ENCODE data around the gene PRM2.
"Not testable (repeated sequence)": the region's sequence is repeated elsewhere in the genome, so short reads cannot be mapped to it uniquely, and the experiment has no call there.

Gene PRM2

DNA sequence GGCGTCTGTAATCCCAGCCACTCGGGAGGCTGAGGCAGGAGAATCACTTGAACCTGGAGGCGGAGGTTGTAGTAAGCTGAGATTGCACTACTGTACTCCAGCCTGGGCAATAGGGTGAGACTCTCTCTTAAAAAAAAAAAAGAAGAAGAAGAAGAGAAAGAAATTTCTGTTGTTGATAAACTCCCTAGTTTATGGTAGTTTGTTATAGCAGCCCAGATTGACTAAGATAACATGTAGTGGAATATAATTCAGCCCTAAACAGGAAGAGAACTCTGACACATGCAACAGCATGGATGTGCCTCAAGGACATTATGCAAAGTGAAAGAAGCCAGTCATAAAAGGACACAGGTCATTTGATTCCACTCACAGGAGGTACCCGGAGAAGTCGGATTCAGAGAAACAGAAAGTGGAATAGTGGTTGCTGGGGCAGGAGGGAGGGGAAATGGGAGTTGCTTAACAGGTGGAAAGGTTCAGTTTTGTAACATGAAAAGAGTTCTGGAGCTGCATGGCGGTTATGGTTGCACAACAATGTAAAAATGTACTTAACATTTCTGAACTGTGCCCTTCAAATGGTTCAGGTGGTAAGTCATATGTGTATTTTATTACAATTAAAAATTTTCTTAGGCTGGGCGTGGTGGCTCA lies 30.8 kb upstream of the PRM2 start:
- DNase-seq = no peak

DNA sequence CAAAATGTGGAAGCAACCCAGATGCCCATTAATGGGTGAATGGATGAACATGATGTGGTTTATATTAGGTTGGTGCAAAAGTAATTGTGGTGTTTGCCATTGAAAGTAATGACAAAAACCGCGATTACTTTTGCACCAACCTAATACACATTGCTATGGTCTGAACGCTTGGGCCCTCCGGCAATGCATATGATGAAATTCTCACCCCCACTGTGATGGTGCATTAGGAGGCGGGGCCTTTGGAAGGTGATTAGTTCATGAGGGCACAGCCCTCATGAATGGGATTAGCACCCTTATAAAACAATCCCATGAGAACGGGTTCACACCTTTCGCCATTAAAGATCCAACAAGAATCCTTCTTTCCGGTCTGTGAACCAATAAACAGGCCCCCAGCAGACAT lies 30.1 kb upstream of the PRM2 start:
- DNase-seq = no peak

DNA sequence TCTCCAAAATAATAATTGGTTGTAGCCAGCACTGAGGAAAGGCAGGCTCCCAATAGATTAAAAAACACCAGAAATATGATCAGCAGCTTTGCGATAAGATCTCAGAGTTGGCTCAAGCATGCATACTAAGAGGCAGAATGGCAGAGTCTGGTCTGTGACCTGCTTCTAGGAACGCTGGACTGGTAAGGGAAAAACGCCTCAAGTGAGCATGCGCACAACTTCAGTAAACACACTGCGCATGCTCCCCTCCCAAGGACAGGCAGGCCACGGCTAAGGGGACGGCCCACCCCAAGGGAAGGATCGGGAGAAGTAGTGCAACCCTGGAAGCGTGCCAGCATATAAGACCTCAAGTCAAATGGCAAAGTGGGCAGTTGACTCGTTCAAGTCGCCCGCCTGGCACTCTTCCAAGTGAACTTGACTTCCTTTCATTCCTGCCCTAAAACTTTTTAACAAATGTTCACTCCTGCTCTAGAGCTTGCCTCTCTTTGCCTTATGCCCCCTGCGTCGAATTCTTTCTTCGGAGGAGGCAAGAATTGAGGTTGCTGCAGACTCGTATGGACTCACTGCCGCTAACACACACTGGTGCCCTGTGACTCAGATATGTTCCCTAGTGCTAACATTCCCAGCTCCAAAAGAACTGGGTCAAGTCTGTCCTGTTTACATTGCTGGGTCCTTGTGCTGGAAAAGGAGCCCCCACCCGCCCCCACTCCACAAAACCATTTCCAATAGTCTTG lies 27.3 kb upstream of the PRM2 start:
- DNase-seq = peak; percentile 78

DNA sequence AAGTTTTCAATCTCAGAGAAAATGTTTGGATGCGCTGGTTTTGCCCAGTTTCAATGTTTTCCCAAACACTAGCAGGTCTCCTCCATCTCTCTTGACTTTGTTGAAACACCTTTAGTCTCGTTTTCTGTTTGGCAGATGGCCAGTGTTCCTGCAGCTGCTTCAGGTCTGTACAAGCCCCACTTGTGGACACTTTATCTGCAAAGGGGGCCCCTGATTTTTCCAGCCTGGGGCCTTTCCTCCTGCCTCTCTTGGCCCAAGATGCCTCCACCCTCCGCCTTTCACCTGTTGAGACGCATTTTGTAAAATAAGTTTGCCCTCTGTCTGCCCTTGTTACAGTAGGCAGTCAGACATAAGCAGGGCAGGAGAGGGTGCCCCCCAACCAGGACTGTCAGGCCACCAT lies 26.7 kb upstream of the PRM2 start:
- DNase-seq = peak; percentile 89

DNA sequence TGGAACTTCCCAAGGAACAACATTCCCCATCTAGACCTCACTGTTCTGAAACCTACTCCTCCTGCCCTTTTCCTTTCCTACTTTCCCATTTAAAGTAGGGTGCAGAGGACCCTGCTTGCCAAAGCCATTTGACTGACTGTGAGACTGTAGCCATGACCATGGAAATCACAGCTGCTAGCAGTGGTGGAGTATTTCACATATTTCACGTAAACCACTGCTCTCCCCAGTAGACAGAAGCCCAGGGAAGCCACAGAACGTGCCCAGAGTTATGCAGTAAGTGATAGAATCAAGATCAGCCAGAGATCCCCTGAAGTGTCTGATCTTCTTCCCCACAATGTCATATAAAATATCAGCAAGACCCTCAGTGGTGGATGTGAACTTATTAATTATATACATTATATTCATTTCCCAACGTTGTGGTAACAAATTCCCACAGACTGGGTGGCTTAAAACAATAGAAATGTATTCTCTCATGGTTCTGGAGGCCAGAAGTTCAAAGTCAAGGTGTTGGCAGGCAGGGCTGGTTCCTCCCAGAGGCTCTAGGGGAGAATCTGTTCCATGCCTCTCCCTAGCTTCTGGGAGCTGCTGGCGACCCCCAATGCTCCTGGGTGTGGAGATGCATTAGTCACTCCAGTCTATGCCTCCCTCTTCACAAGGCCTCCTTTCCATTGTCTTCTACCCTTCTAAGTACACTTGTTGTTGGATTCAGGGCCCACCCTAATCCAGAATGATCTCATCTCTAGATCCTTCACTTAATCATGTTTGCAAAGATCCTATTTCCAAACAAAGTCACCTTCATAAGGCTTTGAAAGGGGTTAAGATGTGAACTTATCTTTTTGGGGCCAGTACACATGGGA lies 25.6 kb upstream of the PRM2 start:
- no peak for DNase-seq

DNA sequence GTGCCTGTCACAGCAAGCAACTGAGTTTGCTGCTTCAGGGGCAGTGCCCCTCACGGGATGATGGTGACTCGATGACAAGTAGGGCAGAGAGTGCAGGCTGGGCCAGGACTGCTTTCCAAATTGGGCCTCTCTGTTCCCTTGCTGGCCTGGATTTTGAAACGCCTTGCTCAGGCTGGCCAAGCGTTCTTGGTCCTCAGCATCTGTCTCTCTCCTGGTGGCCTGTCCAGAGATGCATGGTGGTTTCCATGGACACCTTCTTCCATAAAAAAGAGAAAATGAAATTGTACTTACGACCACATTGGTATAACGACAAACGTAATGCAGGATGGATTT lies 24.2 kb upstream of the PRM2 start:
- DNase-seq = no peak

DNA sequence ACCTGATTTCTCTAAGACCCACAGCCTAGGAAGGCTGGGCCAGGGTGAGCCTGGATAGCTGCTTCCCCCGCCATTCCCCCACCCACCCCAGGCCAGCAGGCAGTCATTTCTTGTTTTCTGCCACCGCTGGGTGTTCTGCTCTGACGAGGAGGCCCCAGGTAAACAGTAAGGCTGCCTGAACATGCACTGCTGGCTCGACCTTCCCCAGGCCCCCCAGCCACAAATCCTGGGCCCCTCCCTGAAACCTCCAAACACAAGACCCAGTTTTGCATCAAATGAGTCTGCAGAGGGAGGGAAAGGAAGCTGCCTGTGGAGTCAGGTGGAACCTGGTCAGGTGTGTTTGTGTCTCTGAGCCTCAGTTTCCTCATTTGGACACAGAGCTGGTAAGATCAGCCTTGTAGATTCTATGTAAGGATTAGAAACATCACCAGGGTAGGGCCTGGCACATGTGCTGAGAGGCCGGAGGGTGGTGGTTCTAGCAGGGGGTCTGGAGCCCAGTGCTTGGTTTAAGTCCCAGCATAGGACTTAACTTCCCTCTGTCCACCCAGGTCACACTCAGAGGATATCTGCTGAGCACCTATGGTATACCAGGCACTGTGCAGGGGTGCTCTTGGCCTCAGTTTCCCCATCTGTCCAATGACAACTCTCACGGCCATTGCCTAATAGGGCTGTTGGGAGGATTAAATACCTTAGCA lies 23.7 kb upstream of the PRM2 start:
- DNase-seq = no peak

DNA sequence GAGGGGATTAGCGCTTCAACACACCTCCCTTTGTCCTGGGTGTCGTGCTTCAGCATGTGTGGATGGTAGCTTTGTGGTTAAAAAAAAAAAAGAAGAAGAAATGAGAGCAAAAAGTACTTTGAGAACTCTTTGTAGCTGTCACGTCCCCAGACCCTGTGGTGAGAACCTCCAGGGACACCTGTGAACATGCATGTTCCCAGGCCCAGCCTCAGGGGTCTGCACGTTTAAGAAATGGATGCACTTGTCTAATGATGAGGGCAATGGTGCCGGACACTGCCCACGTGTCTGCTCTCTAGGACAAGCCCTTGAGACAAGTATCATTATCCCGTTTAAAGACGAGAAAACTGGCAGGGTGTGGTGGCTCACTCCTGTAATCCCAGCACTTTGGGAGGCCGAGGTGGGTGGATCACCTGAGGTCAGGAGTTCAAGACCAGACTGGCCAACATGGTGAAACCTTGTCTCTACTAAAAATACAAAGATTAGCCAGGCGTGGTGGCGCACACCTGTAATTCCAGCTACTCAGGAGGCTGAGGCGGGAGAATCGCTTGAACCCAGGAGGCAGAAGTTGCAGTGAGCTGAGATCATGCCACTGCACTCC lies 22.8 kb upstream of the PRM2 start:
- not testable (repeated sequence) for DNase-seq

DNA sequence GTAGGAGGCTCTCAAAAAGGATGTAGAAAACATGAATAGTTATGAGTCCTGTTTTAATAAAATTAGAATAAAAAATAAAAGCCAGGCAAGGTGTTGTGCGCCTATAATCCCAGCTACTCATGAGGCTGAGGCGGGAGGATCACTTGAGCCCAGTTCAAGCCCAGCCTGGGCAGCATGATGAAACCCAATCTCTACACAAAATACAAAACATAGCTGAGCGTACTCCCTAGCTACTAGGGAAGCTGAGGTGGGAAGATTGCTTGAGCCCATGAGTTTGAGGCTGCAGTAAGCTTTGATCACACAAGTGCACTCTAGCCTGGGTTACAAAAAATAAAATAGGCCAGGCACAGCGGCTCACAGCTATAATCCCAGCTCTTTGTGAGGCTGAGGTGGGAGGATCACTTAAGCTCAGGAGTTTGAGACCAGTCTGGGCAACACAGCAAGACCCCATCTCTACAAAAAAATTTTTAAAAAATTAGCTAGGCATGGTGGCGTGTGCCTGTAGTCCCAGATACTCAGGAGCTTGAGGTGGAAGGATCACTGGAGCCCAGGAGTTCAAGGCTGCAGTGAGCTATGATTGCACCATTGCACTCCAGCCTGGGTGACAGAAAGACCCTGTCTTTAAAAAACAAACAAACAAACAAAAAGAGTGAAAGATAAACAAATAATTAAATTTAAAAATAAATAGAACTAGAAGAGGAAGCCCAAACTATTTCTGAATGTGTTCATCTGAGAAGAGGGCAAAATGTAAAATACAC lies 22.0 kb upstream of the PRM2 start:
- DNase-seq = no peak

DNA sequence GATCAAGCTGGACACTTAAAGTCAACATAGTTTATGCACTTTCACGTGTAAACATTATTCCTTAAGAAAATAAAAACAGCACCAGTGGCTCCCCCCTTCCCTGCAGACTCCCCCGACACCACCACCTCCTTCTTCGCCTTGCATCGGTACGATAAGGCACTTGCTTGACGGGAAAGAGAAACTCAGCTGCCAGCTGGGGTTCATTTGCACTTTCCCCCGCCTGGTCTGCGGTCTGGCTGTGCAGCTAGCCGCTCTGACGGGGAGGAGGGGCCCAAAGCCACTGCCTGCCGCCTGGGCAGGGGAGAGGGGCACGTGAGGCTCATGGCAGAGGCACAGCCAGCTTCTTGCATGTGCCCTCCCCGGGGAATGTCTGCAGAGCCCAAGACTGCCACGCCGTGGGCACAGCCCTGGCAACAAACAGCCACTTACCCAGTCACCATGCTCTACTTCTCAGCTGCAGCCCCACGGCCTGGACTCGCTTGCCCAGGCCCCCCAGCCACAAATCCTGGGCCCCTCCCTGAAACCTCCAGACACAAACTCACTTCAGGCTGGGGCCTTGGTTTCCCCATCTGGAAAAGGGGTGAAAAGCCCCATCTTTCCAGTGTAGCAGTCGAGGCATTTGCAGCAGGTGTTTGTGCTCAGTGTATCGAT lies 21.3 kb upstream of the PRM2 start:
- peak; percentile 75 for DNase-seq

DNA sequence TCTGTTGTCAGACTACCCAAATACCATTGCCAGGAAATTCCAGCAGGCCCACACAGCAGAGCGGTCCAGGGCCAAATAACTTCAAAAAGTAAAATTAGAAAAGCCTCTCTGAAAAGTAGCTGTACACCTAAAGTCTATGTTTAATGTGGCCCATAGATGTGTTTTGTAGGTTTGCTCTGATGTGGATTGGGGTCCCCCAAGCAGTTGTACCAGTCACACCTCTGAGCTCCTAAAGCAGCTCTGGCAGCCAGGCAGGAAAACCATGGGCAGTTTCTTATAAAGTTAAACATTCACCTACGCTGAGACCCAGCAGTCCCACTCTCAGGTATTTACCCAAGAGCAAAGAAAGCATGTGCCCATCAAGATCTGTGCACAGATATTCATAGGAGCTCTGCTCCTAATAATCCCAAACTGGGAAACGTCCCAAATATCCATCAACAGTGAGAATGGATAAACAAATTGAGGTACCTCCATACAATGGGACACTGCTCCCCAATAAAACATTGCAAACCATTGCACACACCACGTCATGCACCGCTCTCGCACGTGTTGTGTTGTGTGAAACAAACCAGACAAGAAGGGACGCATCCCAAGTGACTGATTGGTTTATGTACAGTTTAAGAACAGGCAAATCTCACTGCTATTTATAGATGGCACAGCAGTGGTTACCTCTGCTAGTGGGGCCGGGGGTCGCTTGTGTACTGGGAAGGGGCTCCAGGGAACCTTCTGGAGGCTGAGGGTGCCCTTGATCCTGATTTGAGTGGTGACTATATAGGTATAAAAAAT lies 20.6 kb upstream of the PRM2 start:
- no peak for DNase-seq

DNA sequence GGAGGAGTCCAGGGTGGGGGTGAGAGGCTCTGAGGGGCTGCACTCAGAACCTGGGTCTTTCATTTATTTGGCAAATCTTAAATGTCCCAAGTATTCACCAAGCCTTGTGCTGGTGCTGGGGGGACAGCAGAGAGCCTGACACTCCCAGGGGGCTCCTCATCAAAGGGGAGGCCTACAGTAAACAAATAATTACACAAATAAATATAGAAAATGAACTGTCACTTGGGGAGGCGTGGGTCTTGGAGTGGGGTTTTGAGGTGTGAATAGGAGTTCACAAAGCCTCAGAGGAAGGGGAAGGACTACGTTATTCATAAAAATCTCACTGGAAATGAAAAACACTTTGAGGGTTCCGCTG lies 20.0 kb upstream of the PRM2 start:
- DNase-seq = no peak

DNA sequence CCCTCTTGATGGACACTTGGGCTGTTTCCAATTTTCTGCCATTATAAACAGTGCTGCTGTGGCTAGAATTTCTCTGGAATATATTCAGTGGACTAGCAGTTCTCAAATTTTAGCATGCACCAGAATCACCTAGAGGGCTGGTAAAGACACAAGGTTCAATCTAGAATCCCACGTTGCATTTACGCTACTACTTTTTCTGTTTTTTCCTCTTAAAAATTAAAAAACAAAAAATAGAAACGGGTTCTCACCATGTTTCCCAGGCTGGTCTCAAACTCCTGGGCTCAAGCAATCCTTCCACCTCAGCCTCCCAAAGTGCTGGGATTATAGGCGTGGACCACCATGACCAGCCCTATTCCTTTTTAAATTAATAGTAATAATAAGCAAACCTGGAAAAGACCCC lies 19.4 kb upstream of the PRM2 start:
- no peak for DNase-seq

DNA sequence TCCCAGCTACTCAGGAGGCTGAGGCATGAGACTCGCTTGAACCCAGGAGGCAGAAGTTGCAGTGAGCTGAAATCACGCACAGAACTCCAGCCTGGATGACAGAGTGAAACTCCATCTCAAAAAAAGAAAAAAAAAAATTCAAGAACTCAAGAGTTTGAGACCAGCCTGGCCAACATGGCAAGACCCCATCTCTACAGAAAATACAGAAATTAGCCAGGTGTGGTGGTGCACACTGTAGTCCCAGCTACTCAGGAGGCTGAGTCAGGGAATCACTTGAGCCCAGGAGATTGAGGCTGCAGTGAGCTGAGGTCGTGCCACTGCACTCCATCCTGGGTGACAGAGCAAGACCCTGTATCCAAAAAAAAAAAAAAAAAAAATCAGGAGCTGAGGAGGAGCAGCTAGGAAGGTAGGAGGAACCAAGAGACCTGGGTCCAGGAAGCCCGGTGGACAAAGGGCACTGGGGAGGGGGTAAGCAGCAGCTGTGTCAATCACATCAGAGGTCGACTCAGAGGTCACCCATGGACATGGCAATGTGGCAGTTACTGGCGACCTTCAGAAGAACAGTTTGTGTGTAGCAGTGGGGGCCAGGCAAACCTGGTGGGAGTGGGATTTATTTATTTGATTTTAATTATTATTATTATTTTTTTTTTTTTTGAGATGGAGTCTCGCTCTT lies 15.9 kb upstream of the PRM2 start:
- DNase-seq = no peak

DNA sequence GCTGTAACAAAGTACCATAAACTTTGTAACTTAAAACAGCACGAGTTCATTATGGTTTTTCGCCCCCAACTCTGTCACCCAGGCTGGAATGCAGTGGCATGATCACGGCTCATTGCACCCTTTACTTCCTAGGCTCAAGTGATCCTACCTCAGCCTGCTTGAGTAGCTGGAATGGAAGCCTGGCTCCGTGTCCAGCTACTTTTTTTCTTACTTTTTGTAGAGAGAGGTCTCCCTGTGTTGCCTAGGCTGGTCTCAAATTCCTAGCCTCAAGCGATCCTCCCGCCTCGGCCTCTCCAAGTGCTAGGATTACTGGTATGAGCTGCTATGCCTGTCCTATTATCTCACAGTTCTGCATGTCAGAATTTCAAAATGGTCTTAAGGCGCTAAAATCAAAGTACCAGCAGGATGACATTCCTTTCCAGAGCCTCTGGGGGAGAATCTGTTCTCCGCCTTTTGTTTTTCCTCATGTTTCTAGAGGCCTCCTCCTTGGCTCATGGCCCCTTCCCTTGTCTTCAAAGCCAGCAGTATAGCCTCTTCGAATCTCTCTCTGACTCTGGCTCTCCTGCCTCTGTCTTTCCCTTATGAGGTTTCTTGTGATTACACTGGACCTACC lies 14.9 kb upstream of the PRM2 start:
- no peak for DNase-seq

DNA sequence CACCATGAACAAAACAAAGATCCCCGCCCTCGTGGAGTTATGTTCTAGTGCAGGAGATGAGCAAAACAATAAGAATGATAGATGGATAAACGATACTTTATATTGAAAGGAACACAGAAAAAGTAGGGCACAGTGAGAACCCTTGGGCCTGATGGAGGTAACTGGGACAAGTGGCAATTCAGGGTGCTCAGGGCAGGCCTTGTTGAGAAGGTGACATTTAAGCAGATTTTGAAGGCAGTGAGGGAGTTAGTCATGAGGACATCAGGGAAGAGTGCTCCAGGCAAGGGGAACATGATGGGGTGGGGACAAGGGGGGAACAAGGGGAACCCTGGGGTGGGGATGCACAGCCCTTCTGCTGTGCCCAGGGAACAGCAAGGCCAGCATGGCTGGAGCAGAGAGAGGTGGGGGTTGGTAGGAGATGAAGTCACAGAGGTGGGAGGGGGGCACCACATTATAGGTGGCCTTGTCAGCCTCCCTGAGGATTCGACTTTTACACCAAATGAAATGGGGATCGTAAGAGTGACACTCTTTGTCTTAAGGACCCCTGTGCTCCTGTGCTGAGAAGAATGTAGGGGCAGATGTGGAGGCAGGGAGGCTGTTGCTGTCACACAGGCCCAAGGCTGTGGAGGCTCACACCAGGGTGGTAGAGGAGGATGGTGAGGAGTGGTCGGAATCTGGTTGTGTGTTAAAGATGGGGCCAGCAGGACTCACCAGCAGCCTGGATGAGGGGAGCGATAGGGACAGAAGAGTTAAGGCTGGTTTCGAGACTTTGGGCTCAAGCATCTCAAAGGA lies 14.0 kb upstream of the PRM2 start:
- DNase-seq = no peak

DNA sequence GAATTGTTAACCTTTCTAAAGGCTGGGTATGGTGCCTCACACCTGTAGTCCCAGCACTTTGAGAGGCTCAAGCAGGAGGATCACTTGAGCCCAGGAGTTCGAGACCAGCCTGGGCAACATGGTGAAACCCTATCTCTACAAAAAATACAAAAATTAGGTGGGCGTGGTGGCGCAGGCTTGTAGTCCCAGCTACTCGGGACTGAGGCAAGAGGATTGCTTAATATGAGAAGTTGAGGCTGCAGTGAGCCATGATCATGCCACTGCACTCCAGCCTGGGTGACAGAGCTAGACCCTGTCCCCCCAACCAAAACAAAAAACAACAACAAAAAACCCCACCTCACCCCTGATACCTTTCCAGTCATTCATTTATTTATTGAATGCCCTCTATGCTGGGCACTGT lies 13.4 kb upstream of the PRM2 start:
- DNase-seq = not testable (repeated sequence)

DNA sequence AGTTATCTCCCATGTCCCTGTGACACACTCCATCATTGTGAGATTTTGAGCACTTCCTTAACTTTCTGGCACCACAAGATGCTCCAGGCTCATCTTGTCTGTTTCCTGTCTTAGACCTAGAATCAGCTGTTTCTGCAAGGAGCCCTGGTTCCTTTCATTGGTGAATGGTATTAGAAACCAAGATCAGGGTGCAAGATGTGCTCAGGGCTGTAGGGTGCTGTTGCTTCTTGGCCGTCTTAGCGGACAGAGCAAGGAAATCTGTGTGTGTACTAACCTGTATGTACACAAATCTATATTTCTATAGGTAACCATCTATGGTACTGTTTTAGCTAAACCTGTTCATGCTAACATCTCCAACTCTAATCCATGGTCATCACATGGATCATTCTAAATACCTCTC lies 12.9 kb upstream of the PRM2 start:
- no peak for DNase-seq

DNA sequence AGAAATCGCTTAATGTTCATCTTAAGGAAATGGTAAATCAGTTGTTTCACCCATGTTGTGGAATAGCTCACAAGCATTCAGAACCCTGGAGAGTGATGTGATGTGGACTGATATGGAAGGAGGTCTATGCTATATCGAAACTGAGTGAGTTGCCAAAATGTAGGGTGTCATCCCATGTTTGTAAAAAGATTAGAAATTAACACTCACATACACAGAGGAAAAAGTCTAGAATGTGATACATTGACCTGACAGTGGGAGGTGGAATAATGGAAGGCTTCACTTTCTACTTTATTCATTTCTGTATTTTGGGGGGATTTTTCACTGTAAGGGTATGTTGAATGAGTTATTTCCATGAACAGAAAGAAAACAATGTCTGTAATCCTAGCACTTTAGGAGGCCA lies 9.6 kb upstream of the PRM2 start:
- no peak for DNase-seq
